Measurements from ENCODE around the gene C2CD2. TPM values are rescaled to one million over a fixed set of nuclear protein-coding genes. Genes with fewer than 3 reads are reported as not detected.

The C2CD2 gene
- total RNA-seq, 1 experiment from 2014 or later = 9.2 TPM

- H3K4me3 ChIP-seq (ENCODE audit: low read depth, low read length, poor library complexity, severe bottlenecking) = no peak overlapping the region
- no TSS peak for BruUV-seq (replicated peaks)
- no peaks in the 10 kb centered on the region for H3K36me3 ChIP-seq (ENCODE audit: insufficient read depth, low read length, poor library complexity, severe bottlenecking)
- H3K9me3 ChIP-seq (ENCODE audit: low read depth, low read length, poor library complexity, severe bottlenecking) = no peaks in the 10 kb centered on the region
- H3K27ac ChIP-seq (ENCODE audit: low read depth, low read length, poor library complexity, severe bottlenecking) = no peak overlapping the region
- ChIA-PET CTCF (no interaction called here), POLR2A (ENCODE audit: low non-redundant PET) (no interaction called here)
- H3K4me1 ChIP-seq (ENCODE audit: insufficient read depth, low read length, poor library complexity, severe bottlenecking) = peaks cover 6% of the 10 kb centered on the region
- no peak for TF ChIP-seq CTCF (conservative IDR thresholded peaks at IDR 0.05; ENCODE audit: low read depth, low read length)
- intact Hi-C loops (cut with micrococcal nuclease; ENCODE audit: unreplicated experiment) = no loop called here
- no peak for DNase-seq (ENCODE audit: low spot score)
- no peaks in the 10 kb centered on the region for H3K27me3 ChIP-seq (replicated peaks; ENCODE audit: insufficient read depth, low read depth, low read length, poor library complexity)
Measured at GRCh38 chr21:41892726-41893125, 61.1 kb downstream of the C2CD2 start.

- TF ChIP-seq CTCF (conservative IDR thresholded peaks at IDR 0.05; ENCODE audit: low read depth, low read length) = no peak
- TF ChIP-seq EZH2 (IDR thresholded peaks at IDR 0.05; ENCODE audit: borderline replicate concordance, low read depth, low read length, poor library complexity, severe bottlenecking) = no peak
Measured at GRCh38 chr21:41891132-41891531, 62.7 kb downstream of the C2CD2 start.

GRCh38 chr21:41890355-41890754, 63.5 kb downstream of the C2CD2 start:
- BruUV-seq (replicated peaks) = no TSS peak
- CTCF ChIA-PET = no interaction called here
- intact Hi-C loops (cut with micrococcal nuclease; ENCODE audit: unreplicated experiment) = no loop called here

More at GRCh38 chr21:41891132-41891531, 62.7 kb downstream of the C2CD2 start:
- ChIA-PET CTCF (no interaction called here), POLR2A (ENCODE audit: low non-redundant PET) (no interaction called here)
- no peaks in the 10 kb centered on the region for H3K36me3 ChIP-seq (ENCODE audit: insufficient read depth, low read length, poor library complexity, severe bottlenecking)
- no peaks in the 10 kb centered on the region for H3K27me3 ChIP-seq (replicated peaks; ENCODE audit: insufficient read depth, low read depth, low read length, poor library complexity)
- H3K4me3 ChIP-seq (ENCODE audit: low read depth, low read length, poor library complexity, severe bottlenecking) = no peak overlapping the region
- H3K4me1 ChIP-seq (ENCODE audit: insufficient read depth, low read length, poor library complexity, severe bottlenecking) = no peaks in the 10 kb centered on the region
- no peaks in the 10 kb centered on the region for H3K9me3 ChIP-seq (ENCODE audit: low read depth, low read length, poor library complexity, severe bottlenecking)
- H3K27ac ChIP-seq (ENCODE audit: low read depth, low read length, poor library complexity, severe bottlenecking) = no peak overlapping the region
- intact Hi-C loops (cut with micrococcal nuclease; ENCODE audit: unreplicated experiment) = no loop called here
- no TSS peak for BruUV-seq (replicated peaks)
- DNase-seq (ENCODE audit: low spot score) = no peak

More at GRCh38 chr21:41890355-41890754, 63.5 kb downstream of the C2CD2 start:
- Histone ChIP-seq H3K4me3 (ENCODE audit: low read depth, low read length, poor library complexity, severe bottlenecking) (no peak overlapping the region), H3K27me3 (replicated peaks; ENCODE audit: insufficient read depth, low read depth, low read length, poor library complexity) (no peaks in the 10 kb centered on the region), H3K4me1 (ENCODE audit: insufficient read depth, low read length, poor library complexity, severe bottlenecking) (no peaks in the 10 kb centered on the region), H3K9me3 (ENCODE audit: low read depth, low read length, poor library complexity, severe bottlenecking) (no peaks in the 10 kb centered on the region), H3K36me3 (ENCODE audit: insufficient read depth, low read length, poor library complexity, severe bottlenecking) (no peaks in the 10 kb centered on the region), H3K27ac (ENCODE audit: low read depth, low read length, poor library complexity, severe bottlenecking) (no peak overlapping the region)
- DNase-seq (ENCODE audit: low spot score) = no peak
- TF ChIP-seq CTCF (conservative IDR thresholded peaks at IDR 0.05; ENCODE audit: low read depth, low read length) (no peak), EZH2 (IDR thresholded peaks at IDR 0.05; ENCODE audit: borderline replicate concordance, low read depth, low read length, poor library complexity, severe bottlenecking) (no peak)
- POLR2A ChIA-PET (ENCODE audit: low non-redundant PET) = no interaction called here
